OCI-LY3 (cell line): Measurements from ENCODE around the gene ENPEP.

ENCODE experiments used
- H2AFZ ChIP-seq: fragments of 200-600, 300-600 bp; shearing (Covaris generic); 2 replicates; pipeline ENCODE4 v1.6.0; 2014; ENCODE audit warnings: antibody characterized with exemption, low read depth, low read length
- H3K27ac ChIP-seq: fragments of 200-600, 300-600 bp; sonication (generic); 2 replicates; pipeline ENCODE4 v1.5.1; 2014; ENCODE audit warnings: mild to moderate bottlenecking, low read length, moderate library complexity, mixed read lengths
- H3K27me3 ChIP-seq: fragments of 200-600, 300-600 bp; sonication (generic); 2 replicates; pipeline ENCODE4 v1.6.1; 2014; ENCODE audit warnings: low read depth, low read length, mixed read lengths
- H3K36me3 ChIP-seq: fragments of 200-600, 300-600 bp; sonication (generic); replicated peaks from 2 replicates; pipeline ENCODE3; 2014; ENCODE audit warnings: low read depth, low read length, mixed read lengths
- H3K4me1 ChIP-seq: fragments of 300-600, 200-600 bp; sonication (generic); 2 replicates; pipeline ENCODE4 v1.6.1; 2014; ENCODE audit warnings: low read length, mixed read lengths
- H3K4me2 ChIP-seq: fragments of 200-600, 300-600 bp; sonication (generic); 2 replicates; pipeline ENCODE4 v1.6.1; 2014; ENCODE audit warnings: low read length, mixed read lengths
- H3K4me3 ChIP-seq: fragments of 300-600, 200-600 bp; sonication (generic); 2 replicates; pipeline ENCODE4 v1.5.1; 2014; ENCODE audit warnings: antibody characterized with exemption, mild to moderate bottlenecking, low read length, moderate library complexity
- H3K79me2 ChIP-seq: fragments of 300-600, 200-600 bp; shearing (Covaris generic); 2 replicates; pipeline ENCODE4 v1.6.1; 2014; ENCODE audit warnings: mild to moderate bottlenecking, low read length, mixed read lengths
- H3K9ac ChIP-seq: fragments of 300-600, 200-600 bp; shearing (Covaris generic); 2 replicates; pipeline ENCODE4 v1.6.0; 2014; ENCODE audit warnings: mild to moderate bottlenecking, low read length, moderate library complexity
- H3K9me3 ChIP-seq: fragments of 200-600, 300-600 bp; shearing (Covaris generic); 2 replicates; pipeline ENCODE4 v1.6.1; 2014; ENCODE audit warnings: low read length, mixed read lengths; ENCODE audit not compliant: insufficient read depth
- H4K20me1 ChIP-seq: fragments of 200-600, 300-600 bp; sonication (generic); 2 replicates; pipeline ENCODE4 v1.6.1; 2016; ENCODE audit warnings: low read length, mixed read lengths; ENCODE audit not compliant: insufficient read depth
- EZH2phosphoT487 ChIP-seq: fragments of 200-600 bp; shearing (Covaris generic); IDR thresholded peaks from 2 replicates; pipeline ENCODE4 v1.6.1; 2018; ENCODE audit warnings: antibody characterized with exemption, mixed run types, low read depth
- TF ChIP-seq, protein P1 (sequence below): fragments of 200-600, 300-600 bp; sonication (generic); IDR thresholded peaks from 2 replicates; pipeline ENCODE4 v1.5.1; 2014; ENCODE audit warnings: antibody characterized with exemption, low read length, low read depth

ENPEP gene

GRCh38 chr4:110587666-110588285 lies 111.8 kb downstream of the ENPEP start:
- H3K4me2 ChIP-seq = no peak overlapping the region
- no peaks in the 10 kb centered on the region for H4K20me1 ChIP-seq
- no peak overlapping the region for H3K9ac ChIP-seq
- H3K27ac ChIP-seq = no peak overlapping the region
- H3K4me1 ChIP-seq = no peaks in the 10 kb centered on the region
- no peak for TF ChIP-seq EZH2phosphoT487
- TF ChIP-seq, protein P1, sequence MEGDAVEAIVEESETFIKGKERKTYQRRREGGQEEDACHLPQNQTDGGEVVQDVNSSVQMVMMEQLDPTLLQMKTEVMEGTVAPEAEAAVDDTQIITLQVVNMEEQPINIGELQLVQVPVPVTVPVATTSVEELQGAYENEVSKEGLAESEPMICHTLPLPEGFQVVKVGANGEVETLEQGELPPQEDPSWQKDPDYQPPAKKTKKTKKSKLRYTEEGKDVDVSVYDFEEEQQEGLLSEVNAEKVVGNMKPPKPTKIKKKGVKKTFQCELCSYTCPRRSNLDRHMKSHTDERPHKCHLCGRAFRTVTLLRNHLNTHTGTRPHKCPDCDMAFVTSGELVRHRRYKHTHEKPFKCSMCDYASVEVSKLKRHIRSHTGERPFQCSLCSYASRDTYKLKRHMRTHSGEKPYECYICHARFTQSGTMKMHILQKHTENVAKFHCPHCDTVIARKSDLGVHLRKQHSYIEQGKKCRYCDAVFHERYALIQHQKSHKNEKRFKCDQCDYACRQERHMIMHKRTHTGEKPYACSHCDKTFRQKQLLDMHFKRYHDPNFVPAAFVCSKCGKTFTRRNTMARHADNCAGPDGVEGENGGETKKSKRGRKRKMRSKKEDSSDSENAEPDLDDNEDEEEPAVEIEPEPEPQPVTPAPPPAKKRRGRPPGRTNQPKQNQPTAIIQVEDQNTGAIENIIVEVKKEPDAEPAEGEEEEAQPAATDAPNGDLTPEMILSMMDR = no peak
- H3K36me3 ChIP-seq = no peaks in the 10 kb centered on the region
- H3K27me3 ChIP-seq = no peaks in the 10 kb centered on the region
- H3K4me3 ChIP-seq = no peak overlapping the region
- H3K79me2 ChIP-seq = no peaks in the 10 kb centered on the region
- no peaks in the 10 kb centered on the region for H3K9me3 ChIP-seq
- H2AFZ ChIP-seq = no peak overlapping the region

- H3K79me2 ChIP-seq = no peaks in the 10 kb centered on the region
- H4K20me1 ChIP-seq = no peaks in the 10 kb centered on the region
- H3K9me3 ChIP-seq = no peaks in the 10 kb centered on the region
- no peak overlapping the region for H3K9ac ChIP-seq
- H3K27me3 ChIP-seq = no peaks in the 10 kb centered on the region
- H3K4me3 ChIP-seq = no peak overlapping the region
- no peaks in the 10 kb centered on the region for H3K36me3 ChIP-seq
- H2AFZ ChIP-seq = no peak overlapping the region
- no peak overlapping the region for H3K4me2 ChIP-seq
- TF ChIP-seq, protein P1 = peak; percentile 58
- no peak for TF ChIP-seq EZH2phosphoT487
- H3K27ac ChIP-seq = no peak overlapping the region
- H3K4me1 ChIP-seq = no peaks in the 10 kb centered on the region
These were observed 113.3 kb downstream of the ENPEP start for GRCh38 chr4:110589297-110589696.

DNA sequence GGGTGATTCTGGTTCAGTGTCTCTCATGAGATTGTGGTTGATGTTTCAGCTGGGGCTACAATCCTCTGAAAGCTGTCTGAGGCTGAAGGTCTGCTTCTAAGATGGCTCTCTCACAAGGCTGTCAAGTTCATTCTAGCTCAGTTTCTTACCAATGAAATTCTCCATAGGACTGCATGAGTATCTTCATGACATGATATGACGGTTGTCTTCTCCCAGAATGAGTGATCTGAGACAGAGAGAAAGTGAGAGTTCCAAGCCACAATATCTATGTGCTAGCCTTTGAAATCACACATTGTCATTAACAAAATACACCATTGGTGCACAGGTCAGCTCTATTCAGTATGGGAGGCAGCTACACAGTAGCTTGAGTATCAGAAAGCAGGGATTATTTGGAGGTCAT lies 119.6 kb downstream of the ENPEP start:
- Histone ChIP-seq H3K9me3 (peaks cover 12% of the 10 kb centered on the region; the same call in 1 of the 2 replicates), H3K27me3 (no peaks in the 10 kb centered on the region), H3K4me2 (no peak overlapping the region), H3K9ac (no peak overlapping the region), H3K4me3 (no peak overlapping the region), H3K27ac (no peak overlapping the region), H2AFZ (no peak overlapping the region), H3K36me3 (peaks cover 6% of the 10 kb centered on the region), H4K20me1 (no peaks in the 10 kb centered on the region), H3K79me2 (no peaks in the 10 kb centered on the region), H3K4me1 (no peaks in the 10 kb centered on the region)
- TF ChIP-seq, protein P1 = no peak
- TF ChIP-seq EZH2phosphoT487 = no peak

- Histone ChIP-seq H3K4me1 (no peaks in the 10 kb centered on the region), H3K27ac (no peak overlapping the region), H3K9me3 (peaks cover 12% of the 10 kb centered on the region; the same call in 1 of the 2 replicates), H3K79me2 (no peaks in the 10 kb centered on the region), H3K27me3 (no peaks in the 10 kb centered on the region), H2AFZ (no peak overlapping the region), H3K36me3 (peaks cover 6% of the 10 kb centered on the region), H4K20me1 (no peaks in the 10 kb centered on the region), H3K4me3 (no peak overlapping the region), H3K4me2 (no peak overlapping the region), H3K9ac (no peak overlapping the region)
- TF ChIP-seq, protein P1 = no peak
- no peak for TF ChIP-seq EZH2phosphoT487
These were observed 120.5 kb downstream of the ENPEP start for GRCh38 chr4:110596431-110596830.
